ENCODE results near the gene GALK2.
"Not testable (repeated sequence)": the region's sequence is repeated elsewhere in the genome, so short reads cannot be mapped to it uniquely, and the experiment has no call there.

Gene GALK2

DNA sequence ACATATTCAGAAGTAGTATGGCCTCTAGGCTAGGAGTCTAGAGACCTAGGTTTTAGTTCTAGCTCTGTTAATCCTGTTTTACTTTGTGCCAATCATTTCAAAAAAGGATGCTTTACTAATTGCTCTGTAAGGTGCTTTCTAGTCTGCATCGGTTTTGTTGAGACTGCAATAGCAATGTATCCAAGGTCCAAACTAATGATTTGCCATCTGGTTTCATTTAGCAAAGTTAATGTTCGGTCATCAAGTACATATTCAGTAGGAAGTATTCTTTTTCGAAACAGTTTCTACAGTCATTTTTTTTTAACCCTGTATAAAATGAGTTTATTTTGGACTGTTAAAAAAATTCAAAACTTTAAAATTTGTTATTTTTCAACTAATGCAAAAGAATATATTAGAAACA lies 2.0 kb upstream of the GALK2 start:
- no peak for DNase-seq

DNA sequence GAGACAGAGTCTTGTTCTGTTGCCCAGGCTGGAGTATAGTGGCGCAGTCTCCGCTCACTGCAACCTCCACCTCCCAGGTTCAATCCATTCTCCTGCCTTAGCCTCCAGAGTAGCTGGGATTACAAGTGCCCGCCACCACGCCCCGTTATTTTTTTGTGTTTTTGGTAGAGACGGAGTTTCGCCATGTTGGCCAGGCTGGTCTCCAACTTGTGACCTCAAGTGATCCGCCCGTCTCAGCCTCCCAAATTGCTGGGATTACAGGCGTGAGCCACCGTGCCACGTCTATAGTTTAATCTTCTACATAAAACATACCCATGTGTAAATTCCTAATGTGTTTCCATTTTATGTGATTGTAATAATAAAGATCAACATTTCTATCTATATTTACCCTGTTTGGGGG lies 1.7 kb downstream of the GALK2 start:
- DNase-seq = no peak

DNA sequence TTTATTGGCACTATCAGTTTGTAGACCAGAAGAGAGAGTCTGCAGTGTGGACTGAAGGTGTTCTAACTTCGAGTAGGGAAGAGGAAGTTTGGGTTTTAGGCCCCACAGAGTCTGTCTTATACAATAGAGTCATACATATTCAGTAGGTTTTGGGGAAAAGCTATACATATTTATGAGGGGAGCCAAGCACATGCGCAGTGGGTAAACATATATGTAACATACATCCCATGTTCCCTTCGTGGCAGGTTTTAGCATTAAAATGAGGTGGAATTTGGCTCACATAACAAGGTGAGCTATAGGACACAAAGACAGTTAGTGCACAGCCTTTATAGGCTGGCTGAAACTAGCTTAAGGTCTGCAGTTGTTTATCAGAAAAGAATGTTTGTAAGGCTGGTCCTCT lies 4.9 kb downstream of the GALK2 start:
- DNase-seq = no peak

DNA sequence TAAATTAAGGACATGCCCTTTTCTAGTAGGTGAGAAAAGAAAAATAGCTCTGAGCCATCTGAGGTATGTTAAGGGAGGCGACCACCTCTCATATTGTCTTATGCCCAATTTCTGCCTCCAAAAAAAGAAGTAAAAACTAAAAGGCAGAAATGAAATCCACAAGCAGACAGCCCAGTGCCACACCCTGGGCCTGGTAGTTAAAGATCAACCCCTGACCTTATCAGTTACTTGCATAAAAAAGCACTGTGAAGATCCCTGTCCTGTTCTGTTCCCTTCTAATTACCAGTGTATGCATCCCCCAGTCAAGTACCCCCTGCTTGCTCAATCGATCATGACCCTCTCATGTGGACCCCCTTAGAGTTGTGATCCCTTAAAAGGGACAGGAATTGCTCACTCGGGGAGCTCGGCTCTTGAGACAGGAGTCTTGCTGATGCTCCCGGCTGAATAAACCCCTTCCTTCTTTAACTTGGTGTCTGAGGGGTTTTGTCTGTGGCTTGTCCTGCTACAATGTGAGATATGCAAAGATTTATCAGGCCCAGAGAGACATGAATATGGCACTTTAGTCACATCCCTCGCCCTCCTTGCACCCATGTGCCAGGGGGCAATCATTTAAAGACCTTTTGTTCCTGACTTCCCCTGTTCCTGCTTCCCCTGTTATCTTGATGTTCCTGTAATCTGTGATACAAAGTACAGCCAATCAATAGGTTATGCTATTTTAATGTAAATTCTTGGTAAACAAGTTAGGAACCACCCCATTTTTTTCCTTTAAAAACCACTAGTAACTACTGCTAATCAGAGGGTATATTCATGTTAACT lies 5.7 kb downstream of the GALK2 start:
- DNase-seq = not testable (repeated sequence)

DNA sequence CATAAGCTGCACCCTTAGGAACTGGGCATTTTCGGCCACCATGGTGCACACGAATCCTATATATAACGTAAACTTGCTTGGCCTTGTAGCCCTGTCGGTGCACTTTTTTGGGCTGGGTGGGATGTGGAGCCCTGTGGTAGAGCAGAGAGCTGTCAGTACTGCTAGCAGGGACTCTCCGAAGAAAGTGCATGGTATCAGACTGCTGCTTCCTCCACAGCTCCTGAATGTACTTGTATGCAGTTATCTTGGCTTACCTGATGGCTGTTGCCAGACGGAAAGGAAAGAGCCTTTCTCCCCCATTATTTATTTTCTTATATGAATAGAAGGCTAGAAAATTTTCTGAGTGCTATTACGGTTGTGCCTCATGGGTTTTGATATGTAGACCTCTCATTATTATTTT lies 8.4 kb downstream of the GALK2 start:
- DNase-seq = no peak

DNA sequence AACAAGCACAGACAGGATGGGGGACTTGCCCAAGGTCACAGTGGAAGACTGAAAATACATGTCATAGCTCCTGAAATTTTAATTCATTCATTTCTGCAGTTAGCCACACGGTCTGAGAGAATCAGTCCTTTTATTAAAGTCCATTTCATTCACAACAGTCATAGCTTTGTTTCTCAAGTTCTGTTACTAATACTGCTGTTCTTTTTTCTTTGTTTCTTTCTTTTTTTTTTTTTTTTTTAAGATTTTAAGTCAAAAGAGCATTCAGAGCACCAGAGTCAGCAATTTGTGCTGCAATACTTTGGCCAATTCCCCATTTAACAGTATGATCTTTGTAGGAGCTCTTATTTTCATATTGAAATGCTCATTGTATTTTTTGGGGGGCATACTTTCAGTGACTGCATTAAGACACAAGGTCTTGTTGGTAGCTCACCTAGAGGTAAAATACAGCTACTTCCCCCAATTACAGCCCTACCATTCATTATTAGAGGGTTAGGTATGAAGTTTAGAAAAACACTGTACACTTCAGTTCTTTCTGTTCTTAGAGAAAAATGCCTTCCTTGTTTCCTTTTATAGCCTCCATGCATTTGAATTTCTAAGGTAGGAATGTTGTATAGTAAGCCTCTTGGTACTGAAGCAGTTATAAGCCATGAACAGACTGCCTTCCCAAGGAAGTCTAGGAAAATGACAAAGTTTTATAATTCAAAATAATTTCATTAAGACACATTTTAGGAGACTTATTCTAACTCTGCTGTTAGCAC lies 9.6 kb downstream of the GALK2 start:
- no peak for DNase-seq

DNA sequence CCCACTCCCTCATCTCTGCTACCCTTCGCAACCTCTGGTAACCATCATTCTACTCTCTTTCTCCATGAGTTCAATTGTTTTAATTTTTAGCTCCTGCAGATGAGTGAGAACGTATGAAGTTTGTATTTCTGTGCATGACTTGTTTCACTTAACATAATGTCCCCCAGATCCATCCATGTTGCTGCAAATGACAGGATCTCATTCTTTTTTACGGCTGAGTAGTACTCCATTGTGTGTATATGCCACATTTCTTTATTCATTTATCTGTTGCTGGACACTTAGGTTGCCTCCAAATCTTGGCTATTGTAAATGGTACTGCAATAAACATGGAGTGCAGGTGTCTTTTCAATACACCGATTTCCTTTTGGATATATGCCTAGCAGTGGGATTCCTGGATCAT lies 12.1 kb downstream of the GALK2 start:
- no peak for DNase-seq

DNA sequence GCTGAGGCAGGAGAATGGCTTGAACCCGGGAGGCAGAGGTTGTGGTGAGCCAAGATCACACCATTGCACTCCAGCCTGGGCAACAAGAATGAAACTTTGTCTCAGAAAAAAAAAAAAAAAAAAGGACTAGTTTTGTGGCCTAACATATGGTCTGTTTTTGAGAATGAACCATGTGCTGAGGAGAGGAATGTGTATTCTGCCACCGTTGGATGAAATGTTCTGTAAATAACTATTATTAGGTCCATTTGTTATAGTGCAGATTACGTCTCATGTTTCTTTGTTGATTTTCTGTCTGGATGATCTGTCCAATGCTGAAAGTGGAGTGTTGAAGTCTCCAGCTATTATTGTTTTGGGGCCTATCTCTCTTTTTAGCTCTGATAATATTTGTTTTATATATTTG lies 13.7 kb downstream of the GALK2 start:
- not testable (repeated sequence) for DNase-seq

DNA sequence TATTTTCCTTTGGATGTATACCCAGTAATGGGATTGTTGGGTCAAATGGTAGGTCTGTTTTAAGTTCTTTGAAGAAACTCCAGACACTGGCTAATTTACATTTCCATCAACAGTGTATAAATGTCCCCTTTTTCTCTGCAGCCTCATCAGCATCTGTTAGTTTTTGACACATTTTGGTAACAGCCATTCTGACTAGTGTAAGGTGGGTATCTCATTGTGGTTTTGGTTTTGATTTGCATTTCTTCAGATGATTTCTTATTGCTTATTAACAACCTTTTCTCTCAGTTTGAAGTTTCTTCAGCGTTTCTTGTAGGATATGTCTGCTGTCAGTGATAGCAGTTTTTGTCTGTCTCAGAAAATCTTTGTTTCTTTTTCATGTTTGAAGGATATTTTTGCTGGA lies 15.4 kb downstream of the GALK2 start:
- no peak for DNase-seq

DNA sequence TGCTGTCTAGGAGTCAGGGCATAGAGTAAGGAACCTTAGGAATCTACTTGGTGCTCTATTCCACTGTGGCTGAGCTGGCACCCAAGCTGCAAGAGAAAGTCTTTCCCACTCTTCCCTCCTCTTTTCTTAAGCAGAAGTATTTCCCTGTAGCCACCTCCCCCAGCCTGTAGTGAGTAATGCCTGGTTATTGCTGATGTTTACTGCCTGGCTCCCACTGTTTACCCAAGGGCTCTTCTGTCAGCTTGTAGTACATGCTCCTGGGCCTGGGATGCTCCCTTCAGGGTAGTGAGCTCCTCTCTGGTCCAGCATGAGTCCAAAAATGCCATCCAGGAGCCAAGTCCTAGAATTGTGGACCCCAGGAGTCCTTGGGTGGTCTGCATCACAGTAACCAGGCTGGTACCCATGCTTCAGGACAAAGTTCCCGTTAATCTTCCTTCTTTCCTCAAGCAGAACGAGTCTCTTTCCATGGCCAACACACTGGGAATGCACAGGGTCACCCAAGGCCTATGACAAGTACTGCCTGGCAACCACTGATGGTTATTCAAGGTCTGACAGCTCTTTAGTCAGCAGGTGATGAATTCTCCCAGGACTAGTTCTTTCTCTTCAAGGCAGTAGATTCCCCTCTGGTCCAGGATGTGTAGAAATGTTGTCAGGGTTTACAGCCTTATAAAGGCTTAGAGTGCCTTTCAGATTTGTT lies 17.6 kb downstream of the GALK2 start:
- DNase-seq = no peak

DNA sequence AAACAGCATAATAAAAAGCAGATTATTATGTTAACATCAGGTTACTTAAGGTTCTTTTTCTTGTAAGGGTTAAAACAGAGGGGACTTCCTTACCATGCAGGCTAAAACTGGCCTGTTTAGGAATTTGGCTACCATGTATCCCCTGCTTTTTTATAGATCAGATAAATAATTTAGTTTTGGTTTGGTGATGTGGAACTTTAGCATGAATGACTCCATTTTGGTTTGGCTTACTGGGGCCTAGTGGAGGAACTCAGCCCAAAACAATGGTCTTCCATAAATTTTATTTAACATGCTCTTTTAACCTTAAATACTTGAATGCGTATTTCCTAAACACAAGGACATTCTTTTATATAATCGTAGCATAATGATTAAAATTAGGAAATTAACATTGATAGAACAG lies 18.9 kb downstream of the GALK2 start:
- no peak for DNase-seq

DNA sequence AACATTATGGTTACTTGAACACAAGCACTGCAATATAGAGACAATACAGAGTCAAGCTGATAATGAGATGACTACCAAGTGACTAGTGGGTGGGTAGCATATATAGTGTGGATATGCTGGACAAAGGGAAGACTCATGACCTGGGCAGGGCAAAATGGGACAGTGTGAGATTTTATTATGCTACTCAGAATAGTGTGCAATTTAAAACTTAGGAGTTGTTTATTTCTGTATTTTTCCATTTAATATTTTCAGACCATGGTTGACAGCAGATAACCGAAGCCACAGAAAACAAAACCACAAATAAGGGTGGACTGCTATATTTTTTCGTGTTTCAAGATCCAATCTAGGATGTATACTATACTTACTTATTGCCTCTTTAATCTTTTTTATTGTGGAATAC lies 19.6 kb downstream of the GALK2 start:
- no peak for DNase-seq

DNA sequence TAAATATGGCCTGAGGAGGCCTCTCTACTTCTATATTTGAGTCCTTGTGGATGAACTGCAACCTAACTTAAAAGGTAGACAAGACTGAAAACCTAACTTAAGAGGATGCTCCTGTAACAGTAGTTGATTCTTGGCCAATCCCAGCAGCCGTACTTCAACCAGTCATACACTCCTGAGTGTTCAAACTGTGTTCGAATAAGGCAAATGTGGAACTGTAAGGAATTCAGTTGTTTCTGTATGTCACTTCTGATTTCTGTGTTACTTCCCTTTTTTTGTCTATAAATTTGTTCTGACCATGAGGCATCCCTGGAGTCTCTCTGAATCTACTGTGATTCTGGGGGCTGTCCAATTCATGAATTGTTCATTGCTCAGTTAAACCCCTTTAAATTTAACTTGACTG lies 20.5 kb downstream of the GALK2 start:
- no peak for DNase-seq

DNA sequence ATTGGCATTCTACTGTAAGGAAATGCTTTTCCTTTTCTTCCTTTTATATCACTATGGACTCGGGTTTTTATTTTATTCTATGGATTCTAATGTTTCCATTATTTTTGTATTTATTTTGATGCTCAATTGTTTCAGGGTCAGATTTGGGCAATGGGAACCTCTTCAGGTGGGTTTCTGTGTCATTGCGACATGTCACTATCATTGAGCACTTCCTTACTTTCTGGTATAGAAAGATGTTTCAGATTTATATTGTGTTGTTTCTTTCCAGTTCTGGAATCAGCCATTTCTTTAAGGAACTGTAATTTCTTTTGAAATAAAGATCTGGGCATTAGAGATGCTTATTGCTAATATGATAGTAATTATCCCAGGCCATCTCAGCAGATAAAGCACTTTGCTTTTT lies 21.8 kb downstream of the GALK2 start:
- no peak for DNase-seq

DNA sequence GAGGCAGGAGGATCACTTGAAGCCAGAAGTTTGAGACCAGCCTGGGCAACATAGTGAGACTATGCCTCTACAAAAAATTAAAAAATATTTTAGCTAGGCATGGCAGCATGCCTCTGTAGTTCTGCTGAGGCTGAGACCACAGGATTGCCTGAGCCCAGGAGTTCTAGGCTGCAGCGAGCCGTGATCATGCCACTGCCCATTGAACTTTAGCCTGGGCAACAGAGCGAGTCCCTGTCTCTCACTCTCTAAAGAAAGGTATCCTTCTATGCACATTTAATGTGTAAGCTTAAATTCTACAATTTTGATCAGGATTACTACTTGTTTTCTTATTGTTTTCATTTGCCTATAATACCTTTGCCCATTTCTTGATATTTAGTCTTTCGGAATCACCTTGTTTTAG lies 26.8 kb downstream of the GALK2 start:
- DNase-seq = no peak

DNA sequence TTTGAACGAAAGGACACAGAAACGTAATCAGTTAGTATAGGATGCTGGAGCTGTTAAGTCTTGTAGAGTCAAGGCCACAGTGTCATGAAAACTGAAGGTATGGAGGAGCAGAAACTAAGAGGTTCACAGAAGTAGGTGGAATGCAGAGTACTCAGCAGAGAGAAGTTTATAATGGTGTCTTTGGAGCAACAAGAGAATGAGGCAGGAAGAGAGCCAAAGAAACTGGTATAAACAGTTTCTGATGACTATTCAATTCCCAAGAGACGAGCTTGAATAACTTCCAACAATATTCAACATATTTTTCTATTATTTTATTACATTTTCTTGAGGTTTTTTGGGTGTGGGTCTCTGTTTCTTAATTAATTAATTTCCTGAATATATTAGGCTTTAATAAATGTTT lies 29.6 kb downstream of the GALK2 start:
- no peak for DNase-seq

DNA sequence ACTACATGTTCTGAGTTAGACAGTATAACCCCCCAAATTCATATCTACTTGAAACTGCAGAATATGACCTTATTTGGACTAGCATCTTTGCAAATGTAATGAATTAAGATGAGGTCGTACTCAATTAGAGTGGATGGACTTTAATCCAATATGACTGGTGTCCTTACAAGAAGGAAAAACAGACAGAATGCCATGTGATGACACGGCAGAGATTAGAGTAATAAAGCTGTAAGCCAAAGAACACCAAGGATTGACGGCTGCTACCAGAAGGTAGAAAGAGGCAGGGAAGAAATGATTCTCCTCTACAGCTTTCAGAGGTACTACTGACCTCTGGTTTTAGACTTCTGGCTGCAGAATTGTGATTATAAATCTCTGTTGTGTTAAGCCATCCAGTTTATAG lies 30.3 kb downstream of the GALK2 start:
- DNase-seq = no peak

DNA sequence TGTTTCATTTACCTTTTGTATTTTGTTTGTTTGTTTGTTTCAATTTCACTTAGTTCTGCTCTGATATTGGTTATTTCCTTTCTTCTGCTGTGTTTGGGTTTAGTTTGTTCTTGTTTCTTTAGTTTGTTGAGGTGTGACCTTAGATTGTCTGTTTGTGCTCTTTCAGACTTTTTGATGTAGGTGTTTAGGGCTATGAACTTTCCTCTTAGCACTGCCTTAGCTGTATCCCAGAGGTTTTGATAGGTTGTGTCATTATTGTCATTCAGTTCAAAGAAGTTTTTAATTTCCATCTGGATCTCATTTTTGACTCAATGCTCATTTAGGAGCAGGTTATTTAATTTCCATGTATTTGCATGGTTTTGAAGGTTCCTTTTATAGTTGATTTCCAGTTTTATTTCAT lies 38.1 kb downstream of the GALK2 start:
- not testable (repeated sequence) for DNase-seq

DNA sequence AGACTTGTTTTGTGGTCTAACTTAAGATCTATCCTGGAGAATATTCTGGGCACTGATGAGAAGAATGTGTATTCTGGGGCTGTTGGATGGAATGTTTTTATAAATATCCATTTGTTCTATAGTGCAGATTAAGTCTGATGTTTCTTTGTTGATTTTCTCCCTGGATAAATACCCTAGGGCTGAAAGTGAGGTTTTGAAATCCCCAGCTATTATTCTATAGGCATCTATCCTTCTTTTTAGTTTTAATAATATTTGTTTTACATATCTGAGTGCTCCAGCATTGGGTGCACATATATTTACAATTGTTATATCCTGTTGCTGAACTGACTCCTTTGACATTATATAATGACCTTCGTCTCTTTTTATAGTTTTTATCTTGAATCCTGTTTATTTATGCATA lies 42.9 kb downstream of the GALK2 start:
- no peak for DNase-seq

DNA sequence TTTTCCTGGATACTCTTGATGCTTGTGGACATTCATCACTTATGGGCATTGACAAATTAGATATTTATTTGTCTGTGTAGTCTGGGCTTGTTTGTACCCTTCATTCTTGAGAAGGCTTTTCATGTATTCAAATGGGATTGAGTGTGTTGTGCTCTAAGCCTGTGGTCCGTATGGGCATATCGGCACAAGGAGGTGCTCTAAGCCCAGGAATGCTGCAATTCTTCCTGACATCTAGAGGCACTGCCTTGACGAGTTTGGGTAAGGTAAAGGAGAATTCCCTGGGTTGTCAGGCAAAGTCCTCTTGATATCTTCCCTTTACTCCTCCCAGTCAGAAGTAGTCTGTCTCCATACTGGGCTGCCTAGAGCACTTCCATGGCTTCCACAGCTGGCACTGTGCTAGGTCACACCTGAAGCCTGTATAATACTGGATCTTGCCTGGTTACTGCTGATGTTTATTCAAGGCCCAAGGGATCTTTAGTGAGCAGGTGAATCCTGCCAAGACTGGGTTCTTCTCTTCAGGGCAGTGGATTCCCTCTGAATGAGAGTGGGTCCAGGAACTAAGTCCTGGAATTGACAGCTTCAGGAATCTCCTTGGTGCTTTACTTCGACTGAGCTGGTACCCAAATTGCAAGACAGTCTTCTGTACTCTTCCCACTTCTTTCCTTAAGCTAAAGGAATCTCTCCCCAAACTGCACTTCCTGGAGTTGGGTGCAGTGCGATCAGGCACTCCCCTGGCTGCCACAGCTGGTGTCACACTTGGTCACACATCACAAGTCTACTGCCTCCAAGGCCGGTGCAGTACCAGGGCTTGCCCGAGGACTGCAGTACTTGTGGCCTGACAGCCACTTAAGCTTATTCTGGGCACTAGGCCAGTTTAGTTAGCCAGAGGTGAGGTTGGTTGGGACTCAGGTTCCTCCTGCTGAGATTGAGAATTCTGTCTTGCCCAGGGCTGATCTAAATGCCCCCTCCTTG lies 46.0 kb downstream of the GALK2 start:
- DNase-seq = peak; percentile 55

DNA sequence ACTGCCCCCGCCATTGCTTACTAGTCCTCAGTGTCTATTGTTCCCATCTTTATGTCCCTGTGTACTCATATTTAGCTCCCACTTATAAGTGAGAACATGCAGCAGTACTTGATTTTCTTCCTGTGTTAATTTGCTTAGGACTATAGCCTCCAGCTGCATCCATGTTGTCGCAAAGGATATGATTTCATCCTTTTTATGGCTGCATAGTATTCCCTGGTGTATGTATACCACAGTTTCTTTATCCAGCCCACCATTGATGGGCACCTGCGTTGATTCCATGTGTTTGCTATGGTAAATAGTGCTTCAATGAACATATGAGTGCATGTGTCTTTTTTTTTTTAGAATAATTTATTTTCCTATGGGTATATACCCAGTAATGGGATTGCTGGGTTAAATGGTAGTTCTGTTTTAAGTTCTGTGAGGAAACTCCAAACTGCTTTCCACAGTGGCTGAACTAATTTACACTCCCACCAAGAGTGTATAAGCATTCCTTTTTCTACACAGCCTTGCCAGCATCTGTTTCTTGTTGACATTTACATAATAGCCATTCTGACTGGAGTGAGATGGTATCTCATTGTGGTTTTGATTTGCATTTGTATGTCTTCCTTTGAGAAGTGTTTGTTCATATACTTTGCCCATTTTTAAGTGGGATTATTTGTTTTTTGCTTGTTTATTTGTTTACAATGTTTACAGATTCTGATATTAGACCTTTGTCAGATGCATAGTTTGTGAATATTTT lies 53.7 kb downstream of the GALK2 start:
- DNase-seq = no peak

Data from NCI-H2029 treated with DMSO at 0.1 percent for 48 hours (cell line).